Upper lobe of right lung (tissue), 1 donor: ENCODE results near the gene UQCRC2. TPM values are rescaled to one million over a fixed set of nuclear protein-coding genes. Genes with fewer than 3 reads are reported as not detected.
A peak's percentile ranks its signal among the peaks of the same experiment; 100 is the strongest.

Experiments
- ATAC-seq: fragments of 200-7000 bp; cut with Tn5 transposase; one replicate; pipeline ENCODE4 v1.9.1; 2020; ENCODE audit warnings: mild to moderate bottlenecking, moderate library complexity
- DNase-seq: peaks from one replicate; pipeline ENCODE4 v3.0.0-alpha.2; 2020
- H3K27ac ChIP-seq: fragments of 200-600 bp; one replicate; pipeline ENCODE4 v1.8.0; 2022
- H3K27me3 ChIP-seq: fragments of 200-600 bp; one replicate; pipeline ENCODE4 v1.8.0; 2022; ENCODE audit warnings: mild to moderate bottlenecking
- H3K36me3 ChIP-seq: fragments of 200-600 bp; one replicate; pipeline ENCODE4 v1.8.0; 2022
- H3K4me1 ChIP-seq: fragments of 200-600 bp; one replicate; pipeline ENCODE4 v1.8.0; 2022
- H3K4me3 ChIP-seq: fragments of 200-600 bp; one replicate; pipeline ENCODE4 v1.8.0; 2022; ENCODE audit warnings: mild to moderate bottlenecking
- H3K9me3 ChIP-seq: fragments of 200-600 bp; one replicate; pipeline ENCODE4 v1.8.0; 2022
- intact Hi-C: fragments of 100-400 bp; cut with DNase I; formaldehyde crosslinking; loops from one replicate; pipeline ENCODE4 v1.11.0; 2022
- total RNA-seq: library from RNA; stranded (reverse); fragmentation: NEBNext Ultra II Directional; extraction: Animal tissue kit (Norgen Biotek cat#: 25700); gene quantifications from one replicate; pipeline ENCODE4 v1.2.1, GENCODE V29; 2021
- TF ChIP-seq, protein P1 (sequence below): fragments of 200-600 bp; IDR thresholded peaks from one replicate; pipeline ENCODE4 v1.8.0; 2022; ENCODE audit warnings: antibody characterized with exemption
- donor health status: DM: no; HTN: yes; CAD: no; lungs with severe emphysema.

Gene UQCRC2
- total RNA-seq, 1 donor from 2014 or later: 161 TPM

DNA sequence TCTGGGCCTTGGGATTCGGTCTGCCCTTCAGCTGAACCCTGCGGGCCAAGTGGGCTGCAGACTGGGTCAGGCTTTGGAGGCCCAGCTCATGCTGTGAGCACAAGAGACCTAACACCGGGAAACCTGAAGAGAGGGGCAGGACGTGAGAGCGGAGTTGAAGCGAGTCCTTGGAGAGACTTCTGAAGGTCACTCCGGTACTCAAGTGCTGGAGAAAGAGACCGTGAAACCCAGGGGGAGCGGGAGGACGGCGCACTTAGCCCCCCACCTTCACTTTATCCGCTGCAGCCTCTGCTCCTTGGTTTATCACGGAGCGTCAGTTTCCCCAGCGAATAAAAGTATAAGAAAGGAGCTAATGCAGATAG is 361 bp downstream of the UQCRC2 start:
- no peaks in the 10 kb centered on the region for H3K27me3 ChIP-seq
- TF ChIP-seq, protein P1, sequence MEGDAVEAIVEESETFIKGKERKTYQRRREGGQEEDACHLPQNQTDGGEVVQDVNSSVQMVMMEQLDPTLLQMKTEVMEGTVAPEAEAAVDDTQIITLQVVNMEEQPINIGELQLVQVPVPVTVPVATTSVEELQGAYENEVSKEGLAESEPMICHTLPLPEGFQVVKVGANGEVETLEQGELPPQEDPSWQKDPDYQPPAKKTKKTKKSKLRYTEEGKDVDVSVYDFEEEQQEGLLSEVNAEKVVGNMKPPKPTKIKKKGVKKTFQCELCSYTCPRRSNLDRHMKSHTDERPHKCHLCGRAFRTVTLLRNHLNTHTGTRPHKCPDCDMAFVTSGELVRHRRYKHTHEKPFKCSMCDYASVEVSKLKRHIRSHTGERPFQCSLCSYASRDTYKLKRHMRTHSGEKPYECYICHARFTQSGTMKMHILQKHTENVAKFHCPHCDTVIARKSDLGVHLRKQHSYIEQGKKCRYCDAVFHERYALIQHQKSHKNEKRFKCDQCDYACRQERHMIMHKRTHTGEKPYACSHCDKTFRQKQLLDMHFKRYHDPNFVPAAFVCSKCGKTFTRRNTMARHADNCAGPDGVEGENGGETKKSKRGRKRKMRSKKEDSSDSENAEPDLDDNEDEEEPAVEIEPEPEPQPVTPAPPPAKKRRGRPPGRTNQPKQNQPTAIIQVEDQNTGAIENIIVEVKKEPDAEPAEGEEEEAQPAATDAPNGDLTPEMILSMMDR: no peak
- H3K4me3 ChIP-seq: peak overlapping the region; percentile 93
- H3K4me1 ChIP-seq: peaks cover 33% of the 10 kb centered on the region
- H3K36me3 ChIP-seq: peaks cover 26% of the 10 kb centered on the region
- DNase-seq: no peak
- intact Hi-C loops: no loop called here
- peak overlapping the region; percentile 97 for H3K27ac ChIP-seq
- ATAC-seq: peak; percentile 51
- H3K9me3 ChIP-seq: no peaks in the 10 kb centered on the region

GRCh38 chr16:21957714-21958346 is 4.7 kb downstream of the UQCRC2 start:
- Histone ChIP-seq H3K27ac (no peak overlapping the region), H3K4me1 (peaks cover 17% of the 10 kb centered on the region), H3K4me3 (no peak overlapping the region), H3K27me3 (no peaks in the 10 kb centered on the region), H3K36me3 (peaks cover 68% of the 10 kb centered on the region), H3K9me3 (no peaks in the 10 kb centered on the region)
- DNase-seq: no peak
- TF ChIP-seq, protein P1: no peak
- no peak for ATAC-seq
- intact Hi-C loops: no loop called here

DNA sequence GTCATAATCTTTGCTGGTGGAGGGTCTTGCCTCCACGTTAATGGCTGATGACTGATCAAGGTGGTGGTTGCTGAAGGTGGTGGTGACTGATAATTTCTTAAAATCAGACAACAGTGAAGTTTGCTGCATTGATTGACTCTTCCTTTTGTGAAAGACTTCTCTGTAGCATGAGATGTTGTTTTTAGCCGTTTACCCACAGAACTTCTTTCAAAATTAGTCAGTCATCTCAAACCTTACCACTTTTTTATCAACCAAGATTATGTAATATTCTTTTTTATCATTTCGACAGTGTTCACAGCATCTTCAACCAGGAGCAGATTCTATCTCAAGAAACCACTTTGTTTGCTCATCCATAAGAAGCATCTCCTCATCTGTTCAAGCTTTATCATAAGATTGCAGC is 5.9 kb downstream of the UQCRC2 start:
- no peak overlapping the region for H3K27ac ChIP-seq
- intact Hi-C loops: no loop called here
- peaks cover 80% of the 10 kb centered on the region for H3K36me3 ChIP-seq
- H3K4me1 ChIP-seq: peaks cover 14% of the 10 kb centered on the region
- ATAC-seq: no peak
- no peak for DNase-seq
- H3K27me3 ChIP-seq: no peaks in the 10 kb centered on the region
- TF ChIP-seq, protein P1: no peak
- no peaks in the 10 kb centered on the region for H3K9me3 ChIP-seq
- H3K4me3 ChIP-seq: no peak overlapping the region

DNA sequence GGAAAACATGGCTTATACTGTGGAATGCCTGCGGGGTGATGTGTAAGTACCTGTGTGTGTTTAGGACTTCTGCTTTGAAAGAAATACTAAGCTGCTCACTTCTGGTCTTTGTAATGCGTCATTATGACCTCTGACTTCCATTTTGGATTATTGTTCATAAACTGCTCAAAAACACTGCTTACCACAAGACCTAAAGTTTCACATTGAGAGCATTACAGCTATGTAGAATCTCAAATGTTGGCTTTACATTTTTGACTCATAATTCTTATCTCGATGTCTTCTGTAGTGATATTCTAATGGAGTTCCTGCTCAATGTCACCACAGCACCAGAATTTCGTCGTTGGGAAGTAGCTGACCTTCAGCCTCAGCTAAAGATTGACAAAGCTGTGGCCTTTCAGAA is 9.3 kb downstream of the UQCRC2 start:
- no peak overlapping the region for H3K27ac ChIP-seq
- no peaks in the 10 kb centered on the region for H3K4me1 ChIP-seq
- TF ChIP-seq, protein P1: no peak
- H3K9me3 ChIP-seq: no peaks in the 10 kb centered on the region
- ATAC-seq (no peak), DNase-seq (no peak)
- peaks cover 99% of the 10 kb centered on the region for H3K36me3 ChIP-seq
- no peak overlapping the region for H3K4me3 ChIP-seq
- no peaks in the 10 kb centered on the region for H3K27me3 ChIP-seq
- intact Hi-C loops: no loop called here

DNA sequence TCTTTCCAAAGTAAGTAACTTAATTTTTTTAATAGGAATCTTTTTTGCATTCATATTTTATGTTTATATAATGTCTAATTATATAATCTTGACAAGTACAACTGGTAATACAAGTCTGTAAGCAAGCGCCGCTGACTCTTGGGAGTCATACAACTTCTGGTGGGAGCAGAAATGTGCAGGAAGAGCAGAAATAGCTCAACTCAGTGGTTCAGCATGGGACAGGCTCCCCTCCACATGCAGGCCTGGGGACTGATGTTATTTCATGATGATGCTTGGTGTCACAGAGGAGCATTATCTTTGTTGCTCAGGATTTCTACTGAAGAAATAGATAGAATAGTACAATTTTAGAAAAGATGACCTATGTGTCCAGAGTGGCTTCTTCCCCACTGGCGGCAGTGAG is 10.7 kb downstream of the UQCRC2 start:
- no peaks in the 10 kb centered on the region for H3K27me3 ChIP-seq
- no peaks in the 10 kb centered on the region for H3K4me1 ChIP-seq
- no peak overlapping the region for H3K27ac ChIP-seq
- no peak overlapping the region for H3K4me3 ChIP-seq
- H3K9me3 ChIP-seq: no peaks in the 10 kb centered on the region
- DNase-seq: no peak
- intact Hi-C loops: no loop called here
- TF ChIP-seq, protein P1: no peak
- H3K36me3 ChIP-seq: peaks cover 99% of the 10 kb centered on the region
- ATAC-seq: no peak

- intact Hi-C loops: no loop called here
- no peaks in the 10 kb centered on the region for H3K27me3 ChIP-seq
- no peak overlapping the region for H3K4me3 ChIP-seq
- DNase-seq: no peak
- H3K27ac ChIP-seq: no peak overlapping the region
- no peaks in the 10 kb centered on the region for H3K4me1 ChIP-seq
- peaks cover 99% of the 10 kb centered on the region for H3K36me3 ChIP-seq
- H3K9me3 ChIP-seq: no peaks in the 10 kb centered on the region
- no peak for ATAC-seq
- TF ChIP-seq, protein P1: no peak
These were observed 11.2 kb downstream of the UQCRC2 start for GRCh38 chr16:21964353-21964752.
